GM23248 (cell line): ENCODE data around the gene NR3C1.

Source experiments
- EZH2 ChIP-seq: fragments of 200-600 bp; sonication (generic); IDR thresholded peaks from 2 replicates; pipeline ENCODE4 v1.6.1; 2018; ENCODE audit warnings: antibody characterized with exemption, mild to moderate bottlenecking; ENCODE audit not compliant: insufficient read depth, poor library complexity, severe bottlenecking
- EZH2phosphoT487 ChIP-seq: fragments of 200-600 bp; sonication (generic); IDR thresholded peaks from 2 replicates; pipeline ENCODE4 v1.6.1; 2018; ENCODE audit warnings: antibody characterized with exemption, moderate library complexity, mild to moderate bottlenecking, low read depth; ENCODE audit not compliant: insufficient read depth

- TF ChIP-seq EZH2 (no peak), EZH2phosphoT487 (no peak)
Observed at GRCh38 chr5:143425835-143426234, 22.3 kb upstream of the NR3C1 start.
